H54 (cell line): Measurements from ENCODE around the gene CIT.
A peak's percentile ranks its signal among the peaks of the same experiment; 100 is the strongest.

Source experiments
- DNase-seq: peaks from one replicate; pipeline ENCODE4 v3.0.0; 2011; ENCODE audit warnings: low spot score, mixed read lengths; ENCODE audit not compliant: insufficient read length
- FAIRE-seq: peaks from 3 replicates; lab custom pipeline; 2011; peaks lifted over from hg19 to GRCh38; lab: Jason Lieb, UNC
- POLR2A ChIP-seq: IDR thresholded peaks from 2 replicates; pipeline ENCODE4 v1.6.1; 2011; ENCODE audit warnings: low read depth, mild to moderate bottlenecking, low read length

The CIT gene

GRCh38 chr12:119704065-119704747, 172.9 kb downstream of the CIT start:
- FAIRE-seq (peak; percentile 73), DNase-seq (peak; percentile 38)
- TF ChIP-seq POLR2A = no peak

- DNase-seq (no peak), FAIRE-seq (no peak)
- TF ChIP-seq POLR2A = no peak
Measured at GRCh38 chr12:119700078-119700477, 177.0 kb downstream of the CIT start.

DNA sequence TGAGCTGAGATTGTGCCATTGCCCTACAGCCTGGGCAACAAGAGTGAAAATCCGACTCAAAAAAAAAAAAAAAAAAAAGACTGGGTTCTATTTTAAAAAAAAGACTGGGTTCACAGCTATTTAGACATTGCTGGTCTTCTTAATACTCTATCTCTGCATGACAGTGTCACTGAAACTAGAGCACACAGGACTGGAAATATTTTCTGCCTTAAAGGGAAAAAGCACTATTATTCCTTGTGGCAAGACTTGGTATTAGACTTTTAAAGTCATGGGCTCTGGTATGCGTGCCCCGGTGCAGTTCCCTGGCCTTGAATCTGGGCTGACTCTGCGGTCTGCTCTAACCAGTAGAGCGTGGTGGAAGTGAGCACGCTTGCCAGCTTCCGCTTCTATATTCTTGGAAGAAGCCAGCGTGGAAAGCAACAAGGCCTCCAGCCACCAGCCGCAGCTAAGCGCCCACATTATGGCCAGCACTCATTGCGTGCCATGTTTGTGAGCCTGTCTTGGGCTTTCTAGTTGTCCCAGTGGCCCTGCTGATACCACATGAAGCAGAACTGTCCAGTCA, 177.8 kb downstream of the CIT start:
- TF ChIP-seq POLR2A = no peak
- FAIRE-seq (no peak), DNase-seq (no peak)

- TF ChIP-seq POLR2A = no peak
- DNase-seq = no peak
- FAIRE-seq = no peak
Measured at GRCh38 chr12:119696943-119697342, 180.2 kb downstream of the CIT start.

GRCh38 chr12:119695034-119695433, 182.1 kb downstream of the CIT start:
- FAIRE-seq (no peak), DNase-seq (no peak)
- no peak for TF ChIP-seq POLR2A

- DNase-seq = no peak
Measured at GRCh38 chr12:119694111-119694510, 183.0 kb downstream of the CIT start.

DNA sequence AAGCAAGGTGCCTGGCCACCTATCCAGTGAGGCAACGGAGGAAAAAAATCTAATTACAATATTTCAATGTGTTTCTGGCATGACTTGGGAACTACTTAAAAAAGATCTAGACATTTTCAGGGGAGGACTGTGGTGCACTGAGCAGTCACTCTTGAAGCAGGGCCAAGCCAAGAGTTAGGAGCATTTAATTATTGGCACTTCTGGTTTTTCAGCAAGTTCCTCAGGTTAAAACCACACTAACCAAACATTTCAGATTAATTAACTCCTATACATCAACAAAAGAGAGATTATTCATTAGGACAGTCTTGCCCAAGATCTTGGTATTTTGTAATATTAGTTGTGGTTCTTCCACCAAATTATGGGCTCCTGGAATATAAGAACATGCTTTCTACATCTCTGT, 183.6 kb downstream of the CIT start:
- TF ChIP-seq POLR2A = no peak
- DNase-seq (no peak), FAIRE-seq (no peak)

More at GRCh38 chr12:119694111-119694510, 183.0 kb downstream of the CIT start:
- TF ChIP-seq POLR2A = no peak
- no peak for FAIRE-seq

- DNase-seq = peak; percentile 11
- FAIRE-seq = peak; percentile 65
- no peak for TF ChIP-seq POLR2A
Measured at GRCh38 chr12:119692997-119693396, 184.1 kb downstream of the CIT start.

DNA sequence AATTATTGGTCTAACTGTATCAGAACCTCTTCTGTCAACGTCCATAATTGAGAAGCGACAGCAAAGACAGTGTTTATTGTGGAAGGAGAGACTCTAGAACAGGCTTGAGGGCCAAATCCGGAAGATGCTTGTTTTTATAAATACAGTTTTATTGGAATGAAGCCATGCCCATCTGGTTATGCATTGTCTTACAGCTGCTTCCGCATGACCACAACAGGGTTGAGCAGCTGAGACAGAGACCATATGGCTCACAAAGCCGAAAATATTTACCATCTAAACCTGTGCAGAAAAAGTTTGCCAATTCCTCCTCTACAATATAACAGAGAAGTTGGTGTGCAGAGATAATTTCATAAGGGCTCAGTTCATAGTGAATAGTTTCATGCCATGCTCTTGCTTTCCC, 184.7 kb downstream of the CIT start:
- no peak for TF ChIP-seq POLR2A
- FAIRE-seq (no peak), DNase-seq (no peak)

DNA sequence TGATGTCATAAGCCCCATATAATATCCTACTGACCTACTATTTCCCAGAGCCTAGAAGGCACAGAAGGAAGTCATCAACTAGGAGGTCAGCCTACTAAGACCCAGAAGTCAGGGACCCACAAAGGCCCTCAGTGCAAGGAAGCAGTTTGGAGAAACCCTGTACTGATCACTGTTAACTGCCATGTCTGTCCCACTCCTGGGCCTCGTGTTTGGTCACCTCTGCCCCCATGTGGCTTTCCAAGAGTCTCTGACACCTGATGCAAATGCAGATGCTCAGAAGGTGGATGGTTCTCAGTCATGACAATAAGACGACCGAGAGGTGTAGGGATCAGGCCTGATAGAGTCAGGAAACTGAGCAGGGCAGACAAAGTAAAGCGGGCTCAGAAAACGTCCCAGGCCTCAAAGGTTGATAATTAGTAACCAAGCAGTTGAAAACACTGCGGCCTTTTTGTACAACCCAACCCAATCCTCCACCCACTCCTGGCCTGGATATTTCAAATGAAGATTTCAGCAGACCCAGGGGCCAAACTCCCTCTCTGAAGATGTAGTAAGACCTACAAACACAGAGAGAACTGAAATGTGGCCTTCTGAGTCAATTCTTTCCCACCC, 185.8 kb downstream of the CIT start:
- DNase-seq (no peak), FAIRE-seq (no peak)
- TF ChIP-seq POLR2A = no peak

DNA sequence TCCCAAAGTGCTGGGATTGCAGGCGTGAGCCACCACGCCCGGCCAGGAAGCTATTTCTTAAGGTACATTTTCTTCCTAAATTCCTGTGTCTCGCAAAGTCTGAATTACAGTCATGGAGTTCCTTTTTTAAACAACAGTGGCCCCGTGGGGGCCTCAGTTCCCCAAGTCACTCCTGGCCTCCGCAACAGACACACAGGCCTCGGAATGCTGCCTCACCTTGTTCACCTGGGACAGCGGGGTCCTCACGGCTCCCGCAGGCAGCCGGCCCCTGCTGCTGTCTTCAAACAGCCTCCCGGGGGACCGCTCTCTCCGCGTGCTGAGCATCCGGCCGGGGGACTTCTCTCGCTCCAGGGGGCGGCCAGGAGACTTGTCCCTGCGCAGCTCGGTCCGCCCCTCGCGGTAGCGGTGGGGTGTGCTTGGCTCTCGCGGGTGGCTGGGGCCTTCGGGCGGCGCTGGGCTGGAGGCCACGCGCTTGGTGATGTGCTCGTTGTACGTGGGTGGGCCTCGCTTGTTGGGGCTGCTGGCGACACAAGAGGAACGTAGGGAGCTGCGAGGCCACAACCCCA, 187.1 kb downstream of the CIT start:
- no peak for DNase-seq
- TF ChIP-seq POLR2A = no peak
- no peak for FAIRE-seq

DNA sequence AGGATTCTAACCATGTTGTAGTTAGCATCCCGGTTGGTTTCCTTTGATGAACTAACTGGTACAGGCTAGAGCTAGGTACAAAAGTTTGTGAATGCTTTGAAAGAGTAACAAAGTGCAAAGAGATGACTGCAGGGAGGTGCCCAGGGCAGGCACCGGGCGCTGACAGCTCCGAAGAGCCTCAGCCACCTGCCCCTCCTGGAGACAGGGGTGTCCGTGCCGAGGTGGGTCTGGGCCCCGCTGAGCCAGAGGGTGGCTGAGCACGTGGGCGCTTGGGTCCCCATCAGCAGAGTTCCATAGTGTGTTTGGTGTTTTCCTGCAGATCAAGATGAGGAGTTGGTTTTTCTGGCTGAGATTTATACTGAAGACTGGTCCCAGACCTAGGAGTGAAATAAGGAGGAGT, 189.2 kb downstream of the CIT start:
- TF ChIP-seq POLR2A = no peak
- FAIRE-seq (no peak), DNase-seq (no peak)

- TF ChIP-seq POLR2A = no peak
- FAIRE-seq (no peak), DNase-seq (no peak)
Measured at GRCh38 chr12:119687406-119687805, 189.7 kb downstream of the CIT start.

GRCh38 chr12:119686776-119687175, 190.3 kb downstream of the CIT start:
- DNase-seq (no peak), FAIRE-seq (no peak)
- no peak for TF ChIP-seq POLR2A

GRCh38 chr12:119686355-119686754, 190.8 kb downstream of the CIT start:
- FAIRE-seq = no peak
- no peak for DNase-seq
- TF ChIP-seq POLR2A = no peak
